ENCODE results near the gene ESPN. TPM values are rescaled to one million over a fixed set of nuclear protein-coding genes. Genes with fewer than 3 reads are reported as not detected.
A peak's percentile ranks its signal among the peaks of the same experiment; 100 is the strongest.
"Not testable (repeated sequence)": the region's sequence is repeated elsewhere in the genome, so short reads cannot be mapped to it uniquely, and the experiment has no call there.

Gene ESPN
- total RNA-seq, 1 experiment from 2014 or later, result not detected

DNA sequence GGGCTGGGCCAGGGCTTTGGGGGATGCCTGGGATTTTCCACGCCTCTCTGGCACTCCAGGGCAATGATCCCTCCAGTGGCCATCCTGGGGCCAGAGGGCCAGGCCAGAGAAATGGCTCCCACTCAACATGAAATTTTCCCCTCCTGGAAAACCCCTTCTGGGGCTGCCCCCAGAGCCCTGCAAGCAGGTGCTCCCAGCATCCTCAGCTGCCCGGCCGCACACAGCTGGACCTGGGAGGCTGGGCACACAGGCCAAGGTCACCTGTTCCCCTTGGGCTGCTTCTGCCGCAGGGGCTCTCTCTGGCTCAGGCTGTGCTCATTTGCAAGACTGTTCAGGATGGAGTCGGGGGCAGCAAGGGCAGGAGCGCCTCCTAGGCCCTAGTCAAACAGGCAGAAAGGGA, 3.9 kb downstream of the ESPN start:
- not testable (repeated sequence) for DNase-seq (ENCODE audit: low read depth)

DNA sequence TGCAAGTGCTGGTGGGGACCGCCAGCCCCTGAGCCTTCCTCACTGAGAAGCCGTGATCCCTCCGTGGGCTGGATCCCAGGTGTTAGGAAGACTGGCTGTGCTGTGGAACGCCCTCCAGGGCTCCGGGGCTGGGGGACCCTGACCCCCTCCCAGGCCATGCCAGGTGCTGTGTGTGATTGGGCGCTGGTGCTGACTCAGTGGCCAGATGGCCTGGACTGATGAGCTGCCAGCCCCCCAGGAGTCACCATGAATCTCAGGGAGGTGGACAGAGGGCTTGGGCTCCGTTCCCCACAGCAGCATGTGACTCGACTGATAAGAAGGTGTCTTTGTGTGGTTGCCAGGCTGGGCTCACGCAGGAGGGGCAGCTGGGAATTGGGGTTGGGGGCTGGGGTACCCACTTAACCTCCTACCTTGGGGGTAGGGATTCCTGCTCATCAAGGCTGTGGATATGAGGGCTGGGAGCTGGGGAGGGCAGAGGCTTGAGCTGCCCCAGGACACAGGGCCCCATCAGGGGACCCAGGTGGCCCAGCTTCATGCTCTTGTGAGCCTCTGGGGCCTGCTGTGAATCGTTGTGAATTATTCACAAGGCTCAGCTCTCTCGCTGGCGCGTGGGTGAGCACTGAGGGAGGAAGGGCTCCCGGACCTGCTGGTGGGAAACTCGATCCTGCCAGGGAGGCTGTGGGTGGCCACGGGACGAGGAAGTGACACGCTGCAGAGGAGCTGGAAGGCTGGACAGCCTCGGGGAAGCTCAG, 5.3 kb downstream of the ESPN start:
- DNase-seq (ENCODE audit: low read depth), result not testable (repeated sequence)

GRCh38 chr1:6431645-6432579, 7.3 kb downstream of the ESPN start:
- DNase-seq (ENCODE audit: low read depth), result not testable (repeated sequence)

DNA sequence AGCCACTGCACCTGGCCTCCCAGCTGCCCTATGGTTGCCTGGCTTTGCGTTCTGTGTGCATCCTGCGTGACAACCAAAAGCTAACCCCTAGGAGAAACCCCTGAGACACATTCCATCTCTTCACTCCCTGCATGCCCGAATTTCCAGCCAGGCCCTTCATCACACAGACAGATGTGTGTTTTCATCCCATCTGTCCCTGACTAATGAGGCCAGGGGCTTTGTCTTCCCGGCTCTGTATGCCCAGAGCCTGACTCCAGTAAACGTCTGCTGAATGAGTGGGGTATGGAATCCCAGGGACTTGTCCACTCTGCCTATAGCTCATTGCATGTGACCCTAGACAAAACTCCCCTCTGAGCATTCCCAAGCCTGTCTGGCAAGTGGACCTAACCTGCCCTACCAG, 9.6 kb downstream of the ESPN start:
- DNase-seq (ENCODE audit: low read depth), result no peak

- DNase-seq (ENCODE audit: low read depth), result no peak
These were observed 10.6 kb downstream of the ESPN start for GRCh38 chr1:6435129-6435528.

DNA sequence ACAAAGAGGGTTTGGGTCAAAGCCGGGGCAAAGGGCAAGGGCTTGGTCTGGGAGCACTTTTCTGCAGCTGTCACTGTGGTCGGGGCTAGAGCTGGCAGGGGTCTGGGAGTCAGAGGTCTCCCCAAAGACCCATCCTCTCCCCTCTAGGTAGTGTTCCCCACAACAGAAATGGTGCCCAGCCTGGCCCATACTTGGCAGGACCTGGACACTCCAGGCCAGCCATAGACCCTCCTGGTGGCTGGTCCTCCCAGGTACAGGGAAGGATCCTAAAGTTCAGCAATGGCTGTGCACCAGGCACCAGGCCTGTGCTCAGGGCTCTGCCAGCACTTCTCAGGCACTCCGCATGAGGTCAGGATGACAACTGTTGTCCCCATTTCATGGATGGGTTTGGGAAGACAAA, 11.0 kb downstream of the ESPN start:
- DNase-seq (ENCODE audit: low read depth), result no peak

- not testable (repeated sequence) for DNase-seq (ENCODE audit: low read depth)
These were observed 11.7 kb downstream of the ESPN start for GRCh38 chr1:6436277-6436676.

DNA sequence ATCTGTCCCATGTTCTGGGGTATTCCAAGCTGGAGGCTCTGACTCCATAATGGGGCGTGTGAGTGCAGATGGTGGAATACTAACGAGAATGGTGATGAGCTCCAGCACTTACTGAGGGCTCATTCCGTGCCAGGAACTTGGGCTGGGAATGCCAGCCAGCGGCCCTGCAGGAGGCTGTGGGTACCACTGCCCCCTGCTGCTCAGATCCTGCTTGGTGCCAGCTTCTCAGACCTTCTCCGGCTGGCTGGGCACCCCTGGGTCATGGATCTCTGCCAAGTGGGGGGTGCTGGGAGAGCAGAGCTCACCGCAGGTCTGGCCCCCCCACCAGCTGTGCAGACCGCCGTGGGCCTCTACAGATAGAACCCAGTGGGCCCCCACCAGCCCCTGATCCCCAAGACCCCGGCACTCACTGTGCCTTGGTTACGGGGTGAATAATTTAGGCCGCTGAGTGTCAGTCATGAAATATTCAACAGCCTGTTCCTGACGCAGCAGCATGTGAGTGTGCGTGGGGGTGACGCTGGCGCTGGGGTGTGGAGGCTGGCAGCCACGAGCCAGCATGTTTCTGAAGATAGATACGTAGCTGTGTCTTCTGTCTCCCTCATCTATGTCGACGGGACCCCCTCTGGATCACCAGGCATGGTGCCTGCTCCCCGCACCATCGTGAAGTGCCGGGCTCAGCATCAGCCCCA, 12.6 kb downstream of the ESPN start:
- DNase-seq (ENCODE audit: low read depth), result peak; percentile 69

GRCh38 chr1:6438047-6438525, 13.5 kb downstream of the ESPN start:
- DNase-seq (ENCODE audit: low read depth), result peak; percentile 75

DNA sequence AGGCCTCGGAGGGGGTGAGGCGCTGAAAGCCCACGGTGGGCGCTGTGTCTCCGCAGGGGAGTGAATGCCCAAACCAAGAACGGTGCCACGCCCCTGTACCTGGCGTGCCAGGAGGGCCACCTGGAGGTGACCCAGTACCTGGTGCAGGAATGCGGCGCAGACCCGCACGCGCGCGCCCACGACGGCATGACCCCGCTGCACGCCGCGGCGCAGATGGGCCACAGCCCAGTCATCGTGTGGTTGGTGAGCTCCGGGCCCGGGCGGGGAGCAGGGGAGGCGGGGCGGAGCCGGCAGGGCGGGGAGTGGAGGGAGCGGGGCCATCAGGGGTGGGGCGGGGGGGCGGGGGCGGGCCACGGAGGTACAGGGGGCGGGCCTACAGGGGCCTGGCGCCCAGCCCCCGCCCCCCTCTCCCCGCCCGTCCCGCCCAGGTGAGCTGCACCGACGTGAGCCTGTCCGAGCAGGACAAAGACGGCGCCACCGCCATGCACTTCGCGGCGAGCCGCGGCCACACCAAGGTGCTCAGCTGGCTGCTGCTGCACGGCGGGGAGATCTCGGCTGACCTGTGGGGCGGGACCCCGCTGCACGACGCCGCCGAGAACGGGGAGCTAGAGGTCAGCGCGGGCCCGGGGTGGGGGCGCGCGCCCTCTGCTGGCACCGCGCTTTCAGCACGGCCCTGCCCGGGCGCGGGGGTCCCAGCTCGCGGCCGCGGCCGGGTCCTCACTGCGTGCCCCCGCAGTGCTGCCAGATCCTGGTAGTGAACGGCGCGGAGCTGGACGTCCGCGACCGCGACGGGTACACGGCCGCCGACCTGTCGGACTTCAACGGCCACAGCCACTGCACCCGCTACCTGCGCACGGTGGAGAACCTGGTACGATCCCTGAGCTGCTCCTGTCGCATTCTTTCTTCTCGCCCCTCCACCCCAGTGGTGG, 15.9 kb downstream of the ESPN start:
- peak; percentile 85 for DNase-seq (ENCODE audit: low read depth)

- DNase-seq (ENCODE audit: low read depth), result no peak
These were observed 17.0 kb downstream of the ESPN start for GRCh38 chr1:6441586-6441985.

DNA sequence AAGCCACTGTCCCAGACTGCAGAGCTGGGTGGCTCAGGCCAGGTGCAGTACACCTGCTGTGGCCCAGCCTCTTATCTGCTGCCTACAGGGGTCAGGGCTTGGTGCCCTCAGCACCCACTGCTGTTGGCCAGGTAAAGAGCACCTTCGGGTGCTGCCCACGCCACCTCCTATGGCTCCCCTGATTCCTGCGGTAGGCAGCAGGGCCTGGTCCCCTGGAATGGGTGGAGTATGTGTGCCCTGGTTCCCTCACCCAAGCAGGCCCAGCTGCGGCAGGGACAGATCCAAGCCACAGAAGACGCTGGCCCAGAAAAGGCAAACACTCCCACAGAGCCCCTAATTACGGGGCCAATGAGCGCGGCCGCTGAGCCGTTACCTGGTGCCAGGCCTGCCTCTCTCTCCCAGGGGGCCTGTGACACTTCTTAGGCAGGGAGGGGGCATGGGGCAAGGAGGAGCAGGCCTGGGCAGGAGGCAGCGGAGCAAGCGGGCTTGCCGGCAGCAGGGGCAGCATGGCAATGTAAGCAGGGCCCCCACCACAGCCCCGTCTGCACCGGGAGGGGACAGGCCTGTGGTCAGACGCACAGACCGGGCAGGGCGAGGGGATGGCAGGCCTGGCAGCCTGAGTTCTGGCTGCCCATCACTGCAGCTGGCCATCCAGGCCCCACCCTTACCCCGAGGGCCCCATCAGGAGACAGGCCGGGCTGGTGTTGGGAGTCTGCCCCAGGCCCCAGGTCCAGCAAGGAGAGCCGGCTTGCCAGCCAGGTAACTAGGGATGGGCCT, 19.0 kb downstream of the ESPN start:
- no peak for DNase-seq (ENCODE audit: low read depth)

DNA sequence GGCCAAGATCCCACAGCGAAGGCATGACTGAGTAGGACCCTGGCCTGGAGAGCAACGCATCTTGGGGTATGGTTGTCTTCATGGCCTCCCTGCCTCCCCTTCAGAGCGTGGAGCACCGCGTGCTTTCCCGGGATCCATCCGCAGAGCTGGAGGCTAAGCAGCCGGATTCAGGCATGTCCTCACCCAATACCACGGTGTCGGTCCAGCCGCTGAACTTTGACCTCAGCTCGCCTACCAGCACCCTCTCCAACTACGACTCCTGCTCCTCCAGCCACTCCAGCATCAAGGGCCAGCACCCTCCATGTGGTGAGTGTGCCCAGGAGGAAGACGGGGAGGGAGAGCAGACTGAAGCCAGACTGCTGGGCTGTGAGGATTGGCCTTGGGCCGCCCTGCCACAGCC, 19.8 kb downstream of the ESPN start:
- no peak for DNase-seq (ENCODE audit: low read depth)

DNA sequence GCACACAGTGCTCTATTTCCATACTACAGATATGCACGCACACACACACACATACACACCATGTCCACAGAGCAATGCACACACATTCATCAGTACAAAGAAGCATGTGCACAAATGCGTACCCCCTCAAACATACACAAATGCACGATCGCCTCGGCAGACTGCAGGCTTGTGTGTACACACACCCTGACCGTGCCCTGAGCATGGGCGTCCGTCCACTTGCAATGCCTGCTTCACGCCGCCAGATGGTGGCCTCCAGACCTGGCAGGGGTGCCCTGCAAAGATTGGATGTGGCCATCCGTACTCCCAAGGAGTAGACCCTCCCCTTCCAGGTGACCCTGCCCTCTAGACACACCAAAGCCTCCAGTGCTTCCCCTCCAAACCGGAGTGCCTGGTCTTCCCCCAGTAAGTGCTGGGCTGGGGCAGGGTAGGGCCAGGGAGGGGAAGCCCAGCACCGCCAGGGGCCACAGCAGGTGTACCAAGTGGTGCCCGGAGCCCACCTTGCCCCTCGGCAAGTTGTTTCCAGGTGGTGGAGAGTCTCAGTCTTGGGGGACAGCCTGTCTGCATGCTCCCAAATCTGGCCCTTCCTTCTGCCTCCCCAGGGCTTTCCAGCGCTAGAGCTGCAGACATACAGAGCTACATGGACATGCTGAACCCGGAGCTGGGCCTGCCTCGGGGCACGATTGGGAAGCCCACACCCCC, 20.6 kb downstream of the ESPN start:
- peak; percentile 65 for DNase-seq (ENCODE audit: low read depth)

DNA sequence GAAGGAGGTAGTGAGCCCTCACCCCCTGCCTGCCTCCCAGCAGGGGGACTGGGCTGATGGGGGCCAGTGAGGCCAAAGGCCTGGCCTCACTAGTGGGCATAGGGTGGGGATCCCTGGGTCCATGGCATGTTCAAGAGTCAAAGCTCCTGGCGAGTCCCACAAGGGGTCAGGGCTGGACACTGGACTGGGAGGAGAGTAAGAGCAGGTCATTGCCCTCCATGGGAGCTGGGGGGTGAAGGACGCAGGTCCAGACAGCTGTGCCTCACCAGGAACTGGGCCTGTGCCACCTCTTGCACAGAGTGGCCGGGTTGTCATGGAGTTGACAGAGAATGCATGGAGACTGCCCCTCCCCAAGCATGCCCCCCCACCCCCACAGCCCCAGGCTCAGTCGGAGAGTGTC, 21.4 kb downstream of the ESPN start:
- not testable (repeated sequence) for DNase-seq (ENCODE audit: low read depth)

DNA sequence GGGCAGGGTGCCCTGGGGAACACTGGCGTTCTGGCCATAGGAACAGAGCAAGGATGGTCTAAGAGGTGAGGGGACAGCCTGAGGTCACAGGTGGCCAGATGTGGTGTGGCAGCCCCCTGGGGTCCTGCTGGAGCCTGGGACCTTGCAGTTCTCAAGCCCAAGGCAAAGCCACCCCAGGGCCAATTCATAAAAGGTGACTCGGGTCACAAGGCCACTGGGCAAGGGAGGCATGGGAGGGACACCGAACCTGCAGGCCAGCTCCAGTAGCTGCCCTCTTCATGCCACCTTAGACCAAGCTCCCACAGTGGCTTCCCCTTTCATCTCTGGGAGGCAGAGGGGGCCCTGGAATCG, 22.1 kb downstream of the ESPN start:
- no peak for DNase-seq (ENCODE audit: low read depth)

DNA sequence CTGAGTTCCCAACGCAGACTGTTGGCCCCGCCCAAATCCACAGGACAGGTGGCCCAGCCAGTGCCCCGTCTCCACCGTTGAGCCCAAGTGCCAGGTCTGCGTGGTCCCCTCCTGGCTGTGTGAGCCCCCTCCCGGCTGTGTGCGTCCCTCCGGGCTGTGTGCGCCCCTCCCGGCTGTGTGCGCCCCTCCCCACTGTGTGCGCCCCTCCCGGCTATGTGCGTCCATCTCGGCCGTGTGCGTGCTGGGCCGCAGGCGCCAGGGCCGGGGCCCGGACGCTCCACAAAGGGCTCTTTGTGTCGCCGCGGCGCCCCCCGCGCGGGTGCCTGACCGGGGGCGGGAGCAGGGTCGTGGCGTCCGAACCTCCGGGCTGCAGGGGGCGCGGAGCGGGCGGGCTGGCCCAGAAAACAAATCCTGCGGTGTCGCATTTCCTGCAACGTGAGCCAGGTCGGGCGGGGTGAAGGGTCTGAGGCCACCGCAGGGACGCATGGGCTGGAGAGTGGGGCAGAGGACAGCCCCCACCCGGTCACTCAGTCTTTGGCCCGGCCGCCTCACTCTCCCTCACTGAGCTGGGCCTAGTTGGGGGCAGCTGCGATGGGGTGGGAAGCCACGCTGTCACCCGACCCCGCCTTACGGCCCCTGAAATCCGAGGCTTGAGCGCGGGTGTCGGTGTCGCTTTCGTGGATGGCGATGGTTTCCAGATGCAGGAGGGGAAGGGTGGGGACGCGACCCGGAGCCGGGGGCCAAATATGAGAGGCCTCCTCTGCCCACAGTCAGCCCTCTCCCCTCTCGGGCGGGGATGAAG, 22.6 kb downstream of the ESPN start:
- no peak for DNase-seq (ENCODE audit: low read depth)

DNA sequence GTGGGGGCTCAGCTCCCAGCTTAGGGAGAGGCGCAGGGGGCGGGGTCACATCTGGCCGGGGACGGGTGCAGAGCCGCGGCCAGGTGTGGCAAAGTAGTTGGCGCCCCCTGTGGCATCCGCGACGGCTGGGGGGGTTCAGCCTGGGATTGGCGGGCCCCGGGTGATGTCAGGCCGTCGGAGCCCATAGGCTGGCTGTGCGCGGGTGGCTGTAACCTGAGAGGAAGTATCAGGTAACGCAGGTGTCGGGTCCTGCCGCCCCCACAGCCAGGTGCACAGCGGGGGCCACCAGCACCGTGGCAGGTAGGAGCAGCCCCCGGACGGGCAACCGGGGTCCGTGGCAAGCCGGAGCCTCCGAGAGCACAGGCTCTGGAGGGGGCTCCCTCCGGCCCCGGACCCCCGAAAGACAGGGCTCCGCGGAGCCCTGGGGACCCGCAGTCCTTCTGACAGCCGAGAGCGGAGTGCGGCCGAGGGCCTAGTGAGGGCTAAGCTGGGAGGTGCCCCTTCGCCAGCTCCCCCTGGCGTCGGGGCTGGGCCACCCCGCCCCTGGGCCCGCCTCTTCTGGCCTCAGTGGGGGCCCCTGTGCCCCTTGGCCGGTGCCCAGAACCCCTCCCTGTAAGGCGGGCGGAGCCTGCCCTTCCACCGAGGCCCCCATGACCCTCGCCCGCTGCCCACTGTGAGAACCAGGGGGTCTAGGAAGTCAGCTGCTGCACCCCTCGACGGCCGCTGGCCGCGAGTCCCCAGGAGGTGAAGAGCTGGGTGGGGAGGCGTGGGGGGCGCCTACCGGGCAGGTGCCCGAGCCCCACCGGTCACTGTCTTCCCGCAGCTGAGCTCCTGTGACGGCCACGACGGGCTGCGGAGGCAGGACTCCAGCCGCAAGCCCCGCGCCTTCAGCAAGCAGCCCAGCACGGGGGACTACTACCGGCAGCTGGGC, 23.5 kb downstream of the ESPN start:
- no peak for DNase-seq (ENCODE audit: low read depth)

All from Daoy (cell line).